Ishikawa (cell line): Measurements from ENCODE around the gene CWC27.

Experiments used
- CEBPB ChIP-seq: IDR thresholded peaks from 2 replicates; pipeline ENCODE4 v1.6.1; 2012
- CREB1 ChIP-seq: IDR thresholded peaks from 2 replicates; pipeline ENCODE4 v1.6.1; 2012; ENCODE audit warnings: low read depth
- EGR1 ChIP-seq: IDR thresholded peaks from 2 replicates; pipeline ENCODE4 v1.6.1; 2012
- EP300 ChIP-seq: IDR thresholded peaks from 2 replicates; pipeline ENCODE4 v1.6.1; 2012; ENCODE audit warnings: borderline replicate concordance
- FOXM1 ChIP-seq: IDR thresholded peaks from 2 replicates; pipeline ENCODE4 v1.6.1; 2012; ENCODE audit warnings: low read depth, borderline replicate concordance
- MAX ChIP-seq: IDR thresholded peaks from 2 replicates; pipeline ENCODE4 v1.6.1; 2012
- NFIC ChIP-seq: IDR thresholded peaks from 2 replicates; pipeline ENCODE4 v1.6.1; 2012
- RAD21 ChIP-seq: IDR thresholded peaks from 2 replicates; pipeline ENCODE4 v1.6.1; 2012; ENCODE audit warnings: low read depth
- TAF1 ChIP-seq: IDR thresholded peaks from 2 replicates; pipeline ENCODE4 v1.6.1; 2012; ENCODE audit warnings: low read depth, mild to moderate bottlenecking
- TCF12 ChIP-seq: IDR thresholded peaks from 2 replicates; pipeline ENCODE4 v1.6.1; 2012; ENCODE audit warnings: low read depth
- TEAD4 ChIP-seq: IDR thresholded peaks from 2 replicates; pipeline ENCODE4 v1.6.1; 2012
- YY1 ChIP-seq: IDR thresholded peaks from 2 replicates; pipeline ENCODE4 v1.6.1; 2012; ENCODE audit warnings: low read depth
- ZBTB7A ChIP-seq: IDR thresholded peaks from 2 replicates; pipeline ENCODE4 v1.6.1; 2012; ENCODE audit warnings: low read depth
- TF ChIP-seq, protein P1 (sequence below): IDR thresholded peaks from 2 replicates; pipeline ENCODE4 v1.6.1; 2012
- TF ChIP-seq, protein P2 (sequence below): IDR thresholded peaks from 2 replicates; pipeline ENCODE4 v1.6.1; 2012; ENCODE audit warnings: low read depth, mild to moderate bottlenecking

Gene CWC27

GRCh38 chr5:64763948-64764503 is 4.7 kb upstream of the CWC27 start:
- no peak for TF ChIP-seq TEAD4
- TF ChIP-seq TAF1: no peak
- TF ChIP-seq, protein P1, sequence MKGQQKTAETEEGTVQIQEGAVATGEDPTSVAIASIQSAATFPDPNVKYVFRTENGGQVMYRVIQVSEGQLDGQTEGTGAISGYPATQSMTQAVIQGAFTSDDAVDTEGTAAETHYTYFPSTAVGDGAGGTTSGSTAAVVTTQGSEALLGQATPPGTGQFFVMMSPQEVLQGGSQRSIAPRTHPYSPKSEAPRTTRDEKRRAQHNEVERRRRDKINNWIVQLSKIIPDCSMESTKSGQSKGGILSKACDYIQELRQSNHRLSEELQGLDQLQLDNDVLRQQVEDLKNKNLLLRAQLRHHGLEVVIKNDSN: no peak
- no peak for TF ChIP-seq CEBPB
- TF ChIP-seq TCF12: no peak
- no peak for TF ChIP-seq YY1
- TF ChIP-seq MAX: no peak
- TF ChIP-seq NFIC: no peak
- TF ChIP-seq ZBTB7A: no peak
- no peak for TF ChIP-seq RAD21
- no peak for TF ChIP-seq EP300
- TF ChIP-seq, protein P2, sequence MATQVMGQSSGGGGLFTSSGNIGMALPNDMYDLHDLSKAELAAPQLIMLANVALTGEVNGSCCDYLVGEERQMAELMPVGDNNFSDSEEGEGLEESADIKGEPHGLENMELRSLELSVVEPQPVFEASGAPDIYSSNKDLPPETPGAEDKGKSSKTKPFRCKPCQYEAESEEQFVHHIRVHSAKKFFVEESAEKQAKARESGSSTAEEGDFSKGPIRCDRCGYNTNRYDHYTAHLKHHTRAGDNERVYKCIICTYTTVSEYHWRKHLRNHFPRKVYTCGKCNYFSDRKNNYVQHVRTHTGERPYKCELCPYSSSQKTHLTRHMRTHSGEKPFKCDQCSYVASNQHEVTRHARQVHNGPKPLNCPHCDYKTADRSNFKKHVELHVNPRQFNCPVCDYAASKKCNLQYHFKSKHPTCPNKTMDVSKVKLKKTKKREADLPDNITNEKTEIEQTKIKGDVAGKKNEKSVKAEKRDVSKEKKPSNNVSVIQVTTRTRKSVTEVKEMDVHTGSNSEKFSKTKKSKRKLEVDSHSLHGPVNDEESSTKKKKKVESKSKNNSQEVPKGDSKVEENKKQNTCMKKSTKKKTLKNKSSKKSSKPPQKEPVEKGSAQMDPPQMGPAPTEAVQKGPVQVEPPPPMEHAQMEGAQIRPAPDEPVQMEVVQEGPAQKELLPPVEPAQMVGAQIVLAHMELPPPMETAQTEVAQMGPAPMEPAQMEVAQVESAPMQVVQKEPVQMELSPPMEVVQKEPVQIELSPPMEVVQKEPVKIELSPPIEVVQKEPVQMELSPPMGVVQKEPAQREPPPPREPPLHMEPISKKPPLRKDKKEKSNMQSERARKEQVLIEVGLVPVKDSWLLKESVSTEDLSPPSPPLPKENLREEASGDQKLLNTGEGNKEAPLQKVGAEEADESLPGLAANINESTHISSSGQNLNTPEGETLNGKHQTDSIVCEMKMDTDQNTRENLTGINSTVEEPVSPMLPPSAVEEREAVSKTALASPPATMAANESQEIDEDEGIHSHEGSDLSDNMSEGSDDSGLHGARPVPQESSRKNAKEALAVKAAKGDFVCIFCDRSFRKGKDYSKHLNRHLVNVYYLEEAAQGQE: no peak
- TF ChIP-seq EGR1: no peak
- TF ChIP-seq FOXM1: no peak
- TF ChIP-seq CREB1: no peak

- TF ChIP-seq TEAD4 (no peak), CEBPB (no peak), TAF1 (no peak), ZBTB7A (no peak), FOXM1 (no peak), EP300 (no peak), MAX (no peak), NFIC (no peak), CREB1 (no peak), RAD21 (no peak)
- TF ChIP-seq, protein P1: no peak
- TF ChIP-seq, protein P2: no peak
Measured at GRCh38 chr5:64765804-64766504, 2.8 kb upstream of the CWC27 start.

- TF ChIP-seq TCF12 (no peak), TAF1 (no peak), TEAD4 (no peak), EGR1 (no peak), MAX (no peak), EP300 (no peak)
- TF ChIP-seq, protein P2: no peak
- TF ChIP-seq, protein P1: no peak
Measured at GRCh38 chr5:64766941-64767340, 1.8 kb upstream of the CWC27 start.

GRCh38 chr5:64767959-64768357 is 772 bp upstream of the CWC27 start:
- TF ChIP-seq, protein P1: no peak
- TF ChIP-seq YY1: no peak
- TF ChIP-seq RAD21: no peak
- TF ChIP-seq, protein P2: no peak
- TF ChIP-seq FOXM1: no peak
- no peak for TF ChIP-seq MAX
